Neural cell (in vitro differentiated cells): ENCODE measurements around the gene DNAI1. TPM values are rescaled to one million over a fixed set of nuclear protein-coding genes. Genes with fewer than 3 reads are reported as not detected.

Experiments
- H2AFZ ChIP-seq: fragments of 200-600, 300-800 bp; sonication (generic), shearing (Covaris generic); 2 replicates; pipeline ENCODE4 v1.6.0; 2014; ENCODE audit warnings: low read depth, mild to moderate bottlenecking, antibody characterized with exemption, low read length, moderate library complexity
- H3F3A ChIP-seq: fragments of 200-600 bp; shearing (Covaris generic); 2 replicates; pipeline ENCODE4 v1.6.1; 2016; ENCODE audit warnings: mild to moderate bottlenecking, moderate library complexity, mixed read lengths, antibody characterized with exemption, low read length; ENCODE audit not compliant: insufficient read depth, poor library complexity, severe bottlenecking
- H3K27ac ChIP-seq: fragments of 200-600, 300-800 bp; sonication (generic), shearing (Covaris generic); 2 replicates; pipeline ENCODE4 v1.5.1; 2014; ENCODE audit warnings: mild to moderate bottlenecking, low read length, moderate library complexity
- H3K27me3 ChIP-seq: fragments of 300-800, 200-600 bp; sonication (generic), shearing (Covaris generic); 2 replicates; pipeline ENCODE4 v1.6.0; 2014; ENCODE audit warnings: mild to moderate bottlenecking, low read depth, low read length, moderate library complexity; ENCODE audit not compliant: insufficient read depth
- H3K36me3 ChIP-seq: fragments of 300-800, 200-600 bp; sonication (generic), shearing (Covaris generic); 2 replicates; pipeline ENCODE4 v1.5.1; 2014; ENCODE audit warnings: mild to moderate bottlenecking, antibody characterized with exemption, low read length, moderate library complexity; ENCODE audit not compliant: insufficient read depth
- H3K4me2 ChIP-seq: fragments of 300-800, 200-600 bp; sonication (generic), shearing (Covaris generic); 2 replicates; pipeline ENCODE4 v1.6.0; 2014; ENCODE audit warnings: mild to moderate bottlenecking, low read length
- H3K4me3 ChIP-seq: fragments of 300-800, 200-600 bp; sonication (generic), shearing (Covaris generic); 2 replicates; pipeline ENCODE4 v1.5.1; 2014; ENCODE audit warnings: mild to moderate bottlenecking, low read length, moderate library complexity
- H3K79me2 ChIP-seq: fragments of 200-600 bp; shearing (Covaris generic); replicated peaks from 2 replicates; pipeline ENCODE4 v1.6.0; 2014; ENCODE audit warnings: mild to moderate bottlenecking, low read length, moderate library complexity; ENCODE audit not compliant: insufficient read depth
- H3K9ac ChIP-seq: fragments of 300-800, 200-600 bp; sonication (generic), shearing (Covaris generic); 2 replicates; pipeline ENCODE4 v1.6.1; 2016; ENCODE audit warnings: mild to moderate bottlenecking, low read length, mixed read lengths
- H3K9me2 ChIP-seq: fragments of 200-600 bp; shearing (Covaris generic); 2 replicates; pipeline ENCODE4 v1.6.1; 2016; ENCODE audit warnings: mild to moderate bottlenecking, low read length, mixed read lengths; ENCODE audit not compliant: insufficient read depth
- H3K9me3 ChIP-seq: fragments of 200-600, 300-800 bp; sonication (generic), shearing (Covaris generic); 2 replicates; pipeline ENCODE4 v1.6.1; 2016; ENCODE audit warnings: mild to moderate bottlenecking, mixed run types, low read length, moderate library complexity, mixed read lengths
- H4K20me1 ChIP-seq: fragments of 200-600 bp; shearing (Covaris generic); 2 replicates; pipeline ENCODE4 v1.6.1; 2016; ENCODE audit warnings: mild to moderate bottlenecking, mixed run types; ENCODE audit not compliant: insufficient read depth
- EP300 ChIP-seq: fragments of 450-650 bp; conservative IDR thresholded peaks from 2 replicates; pipeline ENCODE4 v1.6.1; 2014; ENCODE audit warnings: antibody characterized with exemption, mild to moderate bottlenecking, moderate library complexity; ENCODE audit not compliant: poor library complexity, severe bottlenecking
- EZH2 ChIP-seq: fragments of 200-600, 300-800 bp; shearing (Covaris generic), sonication (generic); IDR thresholded peaks from 2 replicates; pipeline ENCODE4 v1.6.1; 2014; ENCODE audit warnings: antibody characterized with exemption, low read length, borderline replicate concordance, mild to moderate bottlenecking; ENCODE audit not compliant: insufficient read depth, poor library complexity, severe bottlenecking
- MXI1 ChIP-seq: fragments of 450-650 bp; conservative IDR thresholded peaks from 2 replicates; pipeline ENCODE4 v1.6.1; 2014; ENCODE audit warnings: antibody characterized with exemption, mild to moderate bottlenecking; ENCODE audit not compliant: poor library complexity, severe bottlenecking
- POLR2AphosphoS5 ChIP-seq: IDR thresholded peaks from 2 replicates; pipeline ENCODE4 v1.6.1; 2012
- RAD21 ChIP-seq: fragments of 450-650 bp; conservative IDR thresholded peaks from 2 replicates; pipeline ENCODE4 v1.6.1; 2014; ENCODE audit warnings: antibody characterized with exemption, mild to moderate bottlenecking, moderate library complexity
- SMC3 ChIP-seq: fragments of 450-650 bp; conservative IDR thresholded peaks from 2 replicates; pipeline ENCODE4 v1.6.1; 2014; ENCODE audit warnings: antibody characterized with exemption, mild to moderate bottlenecking, moderate library complexity; ENCODE audit not compliant: poor library complexity
- TAF1 ChIP-seq: IDR thresholded peaks from 2 replicates; pipeline ENCODE4 v1.6.1; 2012; ENCODE audit warnings: low read depth
- polyA plus RNA-seq: library from polyadenylated mRNA; depleted of rRNA; stranded (reverse); fragments of >200 nt; gene quantifications from 2 replicates; pipeline ENCODE4 v1.2.3, GENCODE V29; 2014
- TF ChIP-seq, protein P1 (sequence below): fragments of 450-650 bp; IDR thresholded peaks from 2 replicates; pipeline ENCODE4 v1.5.1; 2014; ENCODE audit warnings: antibody characterized with exemption, mild to moderate bottlenecking, moderate library complexity; ENCODE audit not compliant: poor library complexity, severe bottlenecking
- TF ChIP-seq, protein P2 (sequence below): IDR thresholded peaks from 2 replicates; pipeline ENCODE4 v1.6.1; 2012; ENCODE audit warnings: borderline replicate concordance

Gene DNAI1
- polyA plus RNA-seq, 1 donor from 2014 or later, result 0.99 TPM

GRCh38 chr9:34417734-34418133, 40.9 kb upstream of the DNAI1 start:
- no peaks in the 10 kb centered on the region for H3K9me2 ChIP-seq
- H3K4me2 ChIP-seq, result no peak overlapping the region
- no peaks in the 10 kb centered on the region for H3K27me3 ChIP-seq
- TF ChIP-seq POLR2AphosphoS5, result no peak
- no peak for TF ChIP-seq EZH2
- no peak for TF ChIP-seq TAF1
- TF ChIP-seq SMC3, result no peak
- no peak for TF ChIP-seq RAD21
- no peak for TF ChIP-seq MXI1
- TF ChIP-seq EP300, result no peak
- TF ChIP-seq, protein P1, sequence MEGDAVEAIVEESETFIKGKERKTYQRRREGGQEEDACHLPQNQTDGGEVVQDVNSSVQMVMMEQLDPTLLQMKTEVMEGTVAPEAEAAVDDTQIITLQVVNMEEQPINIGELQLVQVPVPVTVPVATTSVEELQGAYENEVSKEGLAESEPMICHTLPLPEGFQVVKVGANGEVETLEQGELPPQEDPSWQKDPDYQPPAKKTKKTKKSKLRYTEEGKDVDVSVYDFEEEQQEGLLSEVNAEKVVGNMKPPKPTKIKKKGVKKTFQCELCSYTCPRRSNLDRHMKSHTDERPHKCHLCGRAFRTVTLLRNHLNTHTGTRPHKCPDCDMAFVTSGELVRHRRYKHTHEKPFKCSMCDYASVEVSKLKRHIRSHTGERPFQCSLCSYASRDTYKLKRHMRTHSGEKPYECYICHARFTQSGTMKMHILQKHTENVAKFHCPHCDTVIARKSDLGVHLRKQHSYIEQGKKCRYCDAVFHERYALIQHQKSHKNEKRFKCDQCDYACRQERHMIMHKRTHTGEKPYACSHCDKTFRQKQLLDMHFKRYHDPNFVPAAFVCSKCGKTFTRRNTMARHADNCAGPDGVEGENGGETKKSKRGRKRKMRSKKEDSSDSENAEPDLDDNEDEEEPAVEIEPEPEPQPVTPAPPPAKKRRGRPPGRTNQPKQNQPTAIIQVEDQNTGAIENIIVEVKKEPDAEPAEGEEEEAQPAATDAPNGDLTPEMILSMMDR, result no peak
- TF ChIP-seq, protein P2, sequence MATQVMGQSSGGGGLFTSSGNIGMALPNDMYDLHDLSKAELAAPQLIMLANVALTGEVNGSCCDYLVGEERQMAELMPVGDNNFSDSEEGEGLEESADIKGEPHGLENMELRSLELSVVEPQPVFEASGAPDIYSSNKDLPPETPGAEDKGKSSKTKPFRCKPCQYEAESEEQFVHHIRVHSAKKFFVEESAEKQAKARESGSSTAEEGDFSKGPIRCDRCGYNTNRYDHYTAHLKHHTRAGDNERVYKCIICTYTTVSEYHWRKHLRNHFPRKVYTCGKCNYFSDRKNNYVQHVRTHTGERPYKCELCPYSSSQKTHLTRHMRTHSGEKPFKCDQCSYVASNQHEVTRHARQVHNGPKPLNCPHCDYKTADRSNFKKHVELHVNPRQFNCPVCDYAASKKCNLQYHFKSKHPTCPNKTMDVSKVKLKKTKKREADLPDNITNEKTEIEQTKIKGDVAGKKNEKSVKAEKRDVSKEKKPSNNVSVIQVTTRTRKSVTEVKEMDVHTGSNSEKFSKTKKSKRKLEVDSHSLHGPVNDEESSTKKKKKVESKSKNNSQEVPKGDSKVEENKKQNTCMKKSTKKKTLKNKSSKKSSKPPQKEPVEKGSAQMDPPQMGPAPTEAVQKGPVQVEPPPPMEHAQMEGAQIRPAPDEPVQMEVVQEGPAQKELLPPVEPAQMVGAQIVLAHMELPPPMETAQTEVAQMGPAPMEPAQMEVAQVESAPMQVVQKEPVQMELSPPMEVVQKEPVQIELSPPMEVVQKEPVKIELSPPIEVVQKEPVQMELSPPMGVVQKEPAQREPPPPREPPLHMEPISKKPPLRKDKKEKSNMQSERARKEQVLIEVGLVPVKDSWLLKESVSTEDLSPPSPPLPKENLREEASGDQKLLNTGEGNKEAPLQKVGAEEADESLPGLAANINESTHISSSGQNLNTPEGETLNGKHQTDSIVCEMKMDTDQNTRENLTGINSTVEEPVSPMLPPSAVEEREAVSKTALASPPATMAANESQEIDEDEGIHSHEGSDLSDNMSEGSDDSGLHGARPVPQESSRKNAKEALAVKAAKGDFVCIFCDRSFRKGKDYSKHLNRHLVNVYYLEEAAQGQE, result no peak
- H3K79me2 ChIP-seq, result no peaks in the 10 kb centered on the region
- no peak overlapping the region for H3K4me3 ChIP-seq
- no peaks in the 10 kb centered on the region for H3K36me3 ChIP-seq
- H4K20me1 ChIP-seq, result no peaks in the 10 kb centered on the region
- no peak overlapping the region for H3K27ac ChIP-seq
- H3K9ac ChIP-seq, result no peak overlapping the region
- H2AFZ ChIP-seq, result no peak overlapping the region
- H3F3A ChIP-seq, result no peaks in the 10 kb centered on the region
- no peaks in the 10 kb centered on the region for H3K9me3 ChIP-seq

GRCh38 chr9:34419716-34420504, 38.7 kb upstream of the DNAI1 start:
- Histone ChIP-seq H3K9me2 (no peaks in the 10 kb centered on the region), H3K4me3 (no peak overlapping the region), H3K27me3 (no peaks in the 10 kb centered on the region), H3F3A (no peaks in the 10 kb centered on the region), H3K9ac (no peak overlapping the region), H3K79me2 (no peaks in the 10 kb centered on the region), H4K20me1 (no peaks in the 10 kb centered on the region), H2AFZ (no peak overlapping the region), H3K27ac (no peak overlapping the region), H3K36me3 (no peaks in the 10 kb centered on the region), H3K4me2 (no peak overlapping the region), H3K9me3 (no peaks in the 10 kb centered on the region)
- no peak for TF ChIP-seq EP300
- no peak for TF ChIP-seq POLR2AphosphoS5
- TF ChIP-seq, protein P1, result no peak
- no peak for TF ChIP-seq SMC3
- no peak for TF ChIP-seq RAD21
- TF ChIP-seq, protein P2, result no peak
- TF ChIP-seq MXI1, result no peak
- TF ChIP-seq TAF1, result no peak
